Panc1 (cell line): Measurements from ENCODE around the gene TMEM208. TPM values are rescaled to one million over a fixed set of nuclear protein-coding genes. Genes with fewer than 3 reads are reported as not detected.

Source experiments
- ATAC-seq: fragments of 200-7000 bp; cut with Tn5 transposase; 2 replicates; pipeline ENCODE4 v1.9.1; 2020; ENCODE audit warnings: mild to moderate bottlenecking, moderate library complexity
- BruUV-seq: library from RNA; stranded (reverse); fragments of 400-500 nt; replicated peaks from 2 replicates; lab custom pipeline; 2021; lab: Mats Ljungman, UMichigan
- CTCF ChIA-PET: fragments of 300-600 bp; sonication (Branson Sonifier 250); formaldehyde crosslinking; loops from one replicate; lab custom pipeline; 2022; ENCODE audit warnings: antibody characterized with exemption; lab: Charles Lee
- POLR2A ChIA-PET: fragments of 300-600 bp; sonication (Branson Sonifier 250); formaldehyde crosslinking; loops from one replicate; lab custom pipeline; 2022; ENCODE audit warnings: antibody characterized with exemption; lab: Charles Lee
- DNase-seq: peaks from one replicate; pipeline ENCODE4 v3.0.0-alpha.2; 2010; ENCODE audit warnings: low read depth, low spot score
- H3K27ac ChIP-seq: 2 replicates; pipeline ENCODE4 v1.5.1; 2011; ENCODE audit warnings: mild to moderate bottlenecking, low read length, inconsistent platforms
- H3K27me3 ChIP-seq: fragments of 200-500 bp; sonication (Bioruptor generic); 2 replicates; pipeline ENCODE4 v1.6.0; 2014; ENCODE audit warnings: low read length, inconsistent platforms; ENCODE audit not compliant: control insufficient read depth, insufficient read depth
- H3K36me3 ChIP-seq: fragments of 200-500 bp; sonication (Bioruptor generic); 2 replicates; pipeline ENCODE4 v1.5.1; 2014; ENCODE audit warnings: inconsistent platforms, mild to moderate bottlenecking, low read length, moderate library complexity; ENCODE audit not compliant: control insufficient read depth, insufficient read depth
- H3K4me1 ChIP-seq: 2 replicates; pipeline ENCODE4 v1.5.1; 2011; ENCODE audit warnings: inconsistent platforms, mild to moderate bottlenecking, low read length, moderate library complexity; ENCODE audit not compliant: control insufficient read depth, insufficient read depth
- H3K4me3 ChIP-seq, 2 experiments: 2 replicates each; pipeline ENCODE4 v1.5.1; 2011 to 2012; ENCODE audit warnings: low read depth in 2 of 2, low read length in 2 of 2, mild to moderate bottlenecking in 2 of 2, inconsistent platforms in 1 of 2, moderate library complexity in 1 of 2
- H3K9me3 ChIP-seq: fragments of 200-500 bp; sonication (Bioruptor generic); 2 replicates; pipeline ENCODE4 v1.5.1; 2014; ENCODE audit warnings: low read depth, mild to moderate bottlenecking, inconsistent platforms, low read length, moderate library complexity; ENCODE audit not compliant: control insufficient read depth, insufficient read depth
- POLR2AphosphoS5 ChIP-seq: IDR thresholded peaks from 2 replicates; pipeline ENCODE4 v1.6.1; 2012; ENCODE audit warnings: mild to moderate bottlenecking, low read depth, low read length, moderate library complexity
- SIN3A ChIP-seq: IDR thresholded peaks from 2 replicates; pipeline ENCODE4 v1.6.1; 2012; ENCODE audit warnings: low read depth, mild to moderate bottlenecking, low read length, moderate library complexity, borderline replicate concordance; ENCODE audit not compliant: insufficient read depth
- TCF7L2 ChIP-seq: IDR thresholded peaks from 2 replicates; pipeline ENCODE4 v1.6.1; 2011; ENCODE audit warnings: mild to moderate bottlenecking, low read depth, low read length, inconsistent platforms
- in situ Hi-C: cut with HindIII; loops from 2 replicates; pipeline ENCODE4 v1.10.0; 2016; ENCODE audit warnings: low sequenced_read_pairs, low pct_unique_long_range_greater_than_20kb
- intact Hi-C: fragments of 100-400 bp; cut with micrococcal nuclease; formaldehyde crosslinking; loops from one replicate; pipeline ENCODE4 v1.10.0; 2022; ENCODE audit not compliant: unreplicated experiment
- total RNA-seq: library from RNA; stranded (reverse); gene quantifications from one replicate; pipeline ENCODE4 v1.2.1, GENCODE V29; 2021; ENCODE audit not compliant: unreplicated experiment
- TF ChIP-seq, protein P1 (sequence below): fragments of 450-650 bp; IDR thresholded peaks from 2 replicates; pipeline ENCODE4 v1.5.1; 2017; ENCODE audit warnings: mild to moderate bottlenecking
- TF ChIP-seq, protein P2 (sequence below), 2 experiments: IDR thresholded peaks; 2 replicates each; pipeline ENCODE4 v1.6.1; 2011 to 2012; ENCODE audit warnings: low read depth in 2 of 2, control low read depth in 1 of 2, low read length in 1 of 2, mild to moderate bottlenecking in 1 of 2, moderate library complexity in 1 of 2; ENCODE audit not compliant: insufficient read depth in 1 of 2

TMEM208 gene
- total RNA-seq, 1 experiment from 2014 or later = 25.6 TPM

DNA sequence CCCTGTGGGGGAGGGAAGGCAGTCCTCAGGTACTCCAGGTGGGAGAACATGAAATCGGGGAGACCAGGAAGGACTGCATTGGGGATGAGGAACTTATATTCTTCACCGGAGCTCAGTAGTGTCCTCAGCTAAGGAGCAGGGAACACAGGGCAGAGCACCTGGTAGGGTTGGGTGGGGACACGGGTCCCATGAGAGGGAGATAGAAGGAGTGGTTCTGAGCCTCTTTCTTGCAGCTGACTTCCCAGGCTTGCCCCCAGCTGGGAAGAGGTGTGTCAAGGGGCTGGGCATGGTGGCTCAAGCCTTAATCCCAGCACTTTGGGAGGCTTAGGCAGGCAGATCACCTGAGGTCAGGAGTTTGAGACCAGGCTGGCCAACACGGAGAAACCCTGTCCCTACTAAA, 18.3 kb downstream of the TMEM208 start:
- no TSS peak for BruUV-seq
- Histone ChIP-seq H3K36me3 (no peaks in the 10 kb centered on the region; the same call in 1 of the 2 replicates), H3K27ac (no peak overlapping the region), H3K27me3 (no peaks in the 10 kb centered on the region), H3K9me3 (no peaks in the 10 kb centered on the region), H3K4me1 (peaks cover 12% of the 10 kb centered on the region), H3K4me3 (no peak overlapping the region)
- DNase-seq = no peak
- no peak for ATAC-seq
- in situ Hi-C loops (no loop called here), intact Hi-C loops (no loop called here)
- ChIA-PET POLR2A (no interaction called here), CTCF (no interaction called here)
- TF ChIP-seq, protein P1, sequence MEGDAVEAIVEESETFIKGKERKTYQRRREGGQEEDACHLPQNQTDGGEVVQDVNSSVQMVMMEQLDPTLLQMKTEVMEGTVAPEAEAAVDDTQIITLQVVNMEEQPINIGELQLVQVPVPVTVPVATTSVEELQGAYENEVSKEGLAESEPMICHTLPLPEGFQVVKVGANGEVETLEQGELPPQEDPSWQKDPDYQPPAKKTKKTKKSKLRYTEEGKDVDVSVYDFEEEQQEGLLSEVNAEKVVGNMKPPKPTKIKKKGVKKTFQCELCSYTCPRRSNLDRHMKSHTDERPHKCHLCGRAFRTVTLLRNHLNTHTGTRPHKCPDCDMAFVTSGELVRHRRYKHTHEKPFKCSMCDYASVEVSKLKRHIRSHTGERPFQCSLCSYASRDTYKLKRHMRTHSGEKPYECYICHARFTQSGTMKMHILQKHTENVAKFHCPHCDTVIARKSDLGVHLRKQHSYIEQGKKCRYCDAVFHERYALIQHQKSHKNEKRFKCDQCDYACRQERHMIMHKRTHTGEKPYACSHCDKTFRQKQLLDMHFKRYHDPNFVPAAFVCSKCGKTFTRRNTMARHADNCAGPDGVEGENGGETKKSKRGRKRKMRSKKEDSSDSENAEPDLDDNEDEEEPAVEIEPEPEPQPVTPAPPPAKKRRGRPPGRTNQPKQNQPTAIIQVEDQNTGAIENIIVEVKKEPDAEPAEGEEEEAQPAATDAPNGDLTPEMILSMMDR = no peak
- no peak for TF ChIP-seq TCF7L2
- no peak for TF ChIP-seq POLR2AphosphoS5
- TF ChIP-seq, protein P2, sequence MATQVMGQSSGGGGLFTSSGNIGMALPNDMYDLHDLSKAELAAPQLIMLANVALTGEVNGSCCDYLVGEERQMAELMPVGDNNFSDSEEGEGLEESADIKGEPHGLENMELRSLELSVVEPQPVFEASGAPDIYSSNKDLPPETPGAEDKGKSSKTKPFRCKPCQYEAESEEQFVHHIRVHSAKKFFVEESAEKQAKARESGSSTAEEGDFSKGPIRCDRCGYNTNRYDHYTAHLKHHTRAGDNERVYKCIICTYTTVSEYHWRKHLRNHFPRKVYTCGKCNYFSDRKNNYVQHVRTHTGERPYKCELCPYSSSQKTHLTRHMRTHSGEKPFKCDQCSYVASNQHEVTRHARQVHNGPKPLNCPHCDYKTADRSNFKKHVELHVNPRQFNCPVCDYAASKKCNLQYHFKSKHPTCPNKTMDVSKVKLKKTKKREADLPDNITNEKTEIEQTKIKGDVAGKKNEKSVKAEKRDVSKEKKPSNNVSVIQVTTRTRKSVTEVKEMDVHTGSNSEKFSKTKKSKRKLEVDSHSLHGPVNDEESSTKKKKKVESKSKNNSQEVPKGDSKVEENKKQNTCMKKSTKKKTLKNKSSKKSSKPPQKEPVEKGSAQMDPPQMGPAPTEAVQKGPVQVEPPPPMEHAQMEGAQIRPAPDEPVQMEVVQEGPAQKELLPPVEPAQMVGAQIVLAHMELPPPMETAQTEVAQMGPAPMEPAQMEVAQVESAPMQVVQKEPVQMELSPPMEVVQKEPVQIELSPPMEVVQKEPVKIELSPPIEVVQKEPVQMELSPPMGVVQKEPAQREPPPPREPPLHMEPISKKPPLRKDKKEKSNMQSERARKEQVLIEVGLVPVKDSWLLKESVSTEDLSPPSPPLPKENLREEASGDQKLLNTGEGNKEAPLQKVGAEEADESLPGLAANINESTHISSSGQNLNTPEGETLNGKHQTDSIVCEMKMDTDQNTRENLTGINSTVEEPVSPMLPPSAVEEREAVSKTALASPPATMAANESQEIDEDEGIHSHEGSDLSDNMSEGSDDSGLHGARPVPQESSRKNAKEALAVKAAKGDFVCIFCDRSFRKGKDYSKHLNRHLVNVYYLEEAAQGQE (IDR thresholded peaks at IDR 0.05; ENCODE audit: insufficient read depth in 1 of 2, low read depth in 2 of 2, low read length in 1 of 2) = no peak
- no peak for TF ChIP-seq SIN3A

DNA sequence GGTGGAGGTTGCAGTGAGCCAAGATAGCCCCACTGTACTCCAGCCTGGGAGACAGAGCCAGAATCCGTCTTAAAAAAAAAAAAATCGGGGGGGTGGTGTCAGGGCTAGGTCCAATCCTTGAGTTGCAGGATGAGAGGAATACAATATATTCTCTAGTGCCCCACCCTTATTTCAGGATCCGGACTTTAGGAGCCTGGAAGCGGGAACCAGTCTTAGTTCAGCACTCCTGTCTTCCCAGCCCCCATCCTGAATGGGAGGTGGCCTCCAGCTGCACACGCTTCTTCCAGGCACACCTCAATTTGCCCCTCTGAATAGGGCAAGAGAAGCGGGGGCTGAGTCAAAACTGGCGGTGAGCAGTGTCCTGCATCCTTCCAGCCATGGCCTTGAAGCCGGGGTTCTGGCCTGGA, 18.7 kb downstream of the TMEM208 start:
- Histone ChIP-seq H3K4me1 (peaks cover 12% of the 10 kb centered on the region), H3K27ac (no peak overlapping the region), H3K4me3 (peak overlapping the region; percentile 64 to 73), H3K36me3 (no peaks in the 10 kb centered on the region; the same call in 1 of the 2 replicates), H3K9me3 (no peaks in the 10 kb centered on the region), H3K27me3 (no peaks in the 10 kb centered on the region)
- BruUV-seq = no TSS peak
- in situ Hi-C loops = no loop called here
- intact Hi-C loops = no loop called here
- TF ChIP-seq TCF7L2 = no peak
- TF ChIP-seq SIN3A = no peak
- ChIA-PET POLR2A (no interaction called here), CTCF (no interaction called here)
- ATAC-seq (no peak), DNase-seq (no peak)

DNA sequence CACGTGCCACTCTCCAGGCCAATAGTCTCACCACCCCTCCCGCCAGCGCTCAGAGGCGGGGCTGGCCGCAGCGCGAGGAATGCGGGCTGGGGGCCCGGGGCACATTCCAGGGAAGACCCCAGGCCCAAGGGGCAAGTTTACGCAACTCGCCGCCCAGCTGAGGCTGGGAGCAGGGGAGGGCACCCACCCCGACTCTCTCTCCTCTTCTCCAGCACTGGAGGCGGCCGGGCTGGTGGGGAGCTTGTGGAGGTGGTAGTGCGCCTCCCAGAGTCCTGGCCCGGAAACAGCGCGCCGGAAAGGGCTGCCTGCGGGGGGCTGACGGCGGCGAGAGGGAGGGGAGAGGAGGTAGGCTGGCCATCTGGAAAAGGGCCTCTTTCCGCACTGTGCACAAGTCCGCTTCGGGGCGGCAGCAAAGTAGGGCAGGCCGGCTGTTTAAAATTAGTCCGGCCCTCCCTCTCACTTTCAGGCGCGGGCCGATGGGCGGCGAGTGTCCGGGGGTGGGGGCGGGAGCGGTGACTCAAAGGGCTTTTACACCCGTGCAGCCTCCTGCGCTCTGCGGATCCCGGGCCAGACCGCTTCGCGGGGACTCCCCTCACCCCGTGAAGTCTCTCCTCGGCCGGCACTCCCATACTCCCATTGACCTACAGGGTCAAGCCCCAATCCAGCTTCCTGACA, 19.3 kb downstream of the TMEM208 start:
- no TSS peak for BruUV-seq
- Histone ChIP-seq H3K27me3 (no peaks in the 10 kb centered on the region), H3K27ac (no peak overlapping the region), H3K4me1 (peaks cover 11% of the 10 kb centered on the region), H3K9me3 (no peaks in the 10 kb centered on the region), H3K36me3 (no peaks in the 10 kb centered on the region; the same call in 1 of the 2 replicates), H3K4me3 (peak overlapping the region; percentile 64 to 73)
- intact Hi-C loops (no loop called here), in situ Hi-C loops (no loop called here)
- TF ChIP-seq TCF7L2 = peak; percentile 46; the same call in 1 of the 2 replicates
- TF ChIP-seq, protein P1 = peak; percentile 25; the same call in 1 of the 2 replicates
- no peak for TF ChIP-seq SIN3A
- ATAC-seq (peak; percentile 50), DNase-seq (no peak)
- ChIA-PET CTCF (no interaction called here), POLR2A (no interaction called here)
